Measurements from ENCODE around the gene RAI1.
"Not testable (repeated sequence)": the region's sequence is repeated elsewhere in the genome, so short reads cannot be mapped to it uniquely, and the experiment has no call there.

RAI1 gene, protein sequence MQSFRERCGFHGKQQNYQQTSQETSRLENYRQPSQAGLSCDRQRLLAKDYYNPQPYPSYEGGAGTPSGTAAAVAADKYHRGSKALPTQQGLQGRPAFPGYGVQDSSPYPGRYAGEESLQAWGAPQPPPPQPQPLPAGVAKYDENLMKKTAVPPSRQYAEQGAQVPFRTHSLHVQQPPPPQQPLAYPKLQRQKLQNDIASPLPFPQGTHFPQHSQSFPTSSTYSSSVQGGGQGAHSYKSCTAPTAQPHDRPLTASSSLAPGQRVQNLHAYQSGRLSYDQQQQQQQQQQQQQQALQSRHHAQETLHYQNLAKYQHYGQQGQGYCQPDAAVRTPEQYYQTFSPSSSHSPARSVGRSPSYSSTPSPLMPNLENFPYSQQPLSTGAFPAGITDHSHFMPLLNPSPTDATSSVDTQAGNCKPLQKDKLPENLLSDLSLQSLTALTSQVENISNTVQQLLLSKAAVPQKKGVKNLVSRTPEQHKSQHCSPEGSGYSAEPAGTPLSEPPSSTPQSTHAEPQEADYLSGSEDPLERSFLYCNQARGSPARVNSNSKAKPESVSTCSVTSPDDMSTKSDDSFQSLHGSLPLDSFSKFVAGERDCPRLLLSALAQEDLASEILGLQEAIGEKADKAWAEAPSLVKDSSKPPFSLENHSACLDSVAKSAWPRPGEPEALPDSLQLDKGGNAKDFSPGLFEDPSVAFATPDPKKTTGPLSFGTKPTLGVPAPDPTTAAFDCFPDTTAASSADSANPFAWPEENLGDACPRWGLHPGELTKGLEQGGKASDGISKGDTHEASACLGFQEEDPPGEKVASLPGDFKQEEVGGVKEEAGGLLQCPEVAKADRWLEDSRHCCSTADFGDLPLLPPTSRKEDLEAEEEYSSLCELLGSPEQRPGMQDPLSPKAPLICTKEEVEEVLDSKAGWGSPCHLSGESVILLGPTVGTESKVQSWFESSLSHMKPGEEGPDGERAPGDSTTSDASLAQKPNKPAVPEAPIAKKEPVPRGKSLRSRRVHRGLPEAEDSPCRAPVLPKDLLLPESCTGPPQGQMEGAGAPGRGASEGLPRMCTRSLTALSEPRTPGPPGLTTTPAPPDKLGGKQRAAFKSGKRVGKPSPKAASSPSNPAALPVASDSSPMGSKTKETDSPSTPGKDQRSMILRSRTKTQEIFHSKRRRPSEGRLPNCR (N-terminal part only)

DNA sequence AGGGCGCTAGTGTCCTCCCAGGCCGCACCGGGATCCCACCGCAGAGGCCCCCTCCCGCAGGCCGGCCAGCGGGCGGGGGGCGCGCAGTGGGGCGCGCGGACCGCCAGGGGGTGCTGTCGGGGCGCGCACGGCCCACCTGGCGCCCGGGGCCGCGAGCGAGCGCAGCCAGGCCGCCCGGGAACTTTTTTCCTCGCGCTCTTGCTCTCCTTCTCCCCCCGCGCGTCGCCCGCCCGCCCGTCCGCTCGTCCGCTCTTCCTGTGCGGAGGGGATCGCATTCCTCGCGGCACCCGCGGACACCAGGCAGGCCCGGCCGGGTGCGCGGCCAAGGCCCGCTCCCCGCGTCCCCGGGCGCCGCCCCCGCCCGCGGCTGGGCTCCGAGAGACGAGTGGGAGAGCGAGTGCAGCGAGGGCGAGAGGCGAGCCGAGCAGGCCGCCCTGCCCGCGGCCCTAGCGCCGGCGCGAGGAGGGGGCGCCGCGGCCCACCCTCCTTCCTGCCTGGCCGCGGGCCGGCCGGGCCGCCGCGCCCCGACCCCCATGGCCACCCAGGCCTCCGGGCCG is at the start of gene RAI1:
RAI1 (plus strand) TSS at position 272 of the 557 bp plus-strand sequence. CDS start 111,491 bp downstream, outside the sequence.
- ChIA-PET CTCF (interaction anchor here (0.6 to 2.4 kb wide), 15 partner anchors 11 to 326 kb away, joined by 3 to 8 read pairs (median 4); no protein-coding TSS in a partner anchor), POLR2A (ENCODE audit: low non-redundant PET) (no interaction called here)

GRCh38 chr17:17632690-17633089 is 48.6 kb upstream of the RAI1 start:
- H3K27ac ChIP-seq; POLR2A ChIA-PET (ENCODE audit: low non-redundant PET); DNase-seq (ENCODE audit: low spot score): not testable (repeated sequence)
- CTCF ChIA-PET, result interaction anchor here (0.6 to 1.4 kb wide), 3 partner anchors 8 to 296 kb away, joined by 3 to 4 read pairs (median 3); no protein-coding TSS in a partner anchor

More for the DNA sequence above, at the start of gene RAI1:
- TF ChIP-seq, protein P1, sequence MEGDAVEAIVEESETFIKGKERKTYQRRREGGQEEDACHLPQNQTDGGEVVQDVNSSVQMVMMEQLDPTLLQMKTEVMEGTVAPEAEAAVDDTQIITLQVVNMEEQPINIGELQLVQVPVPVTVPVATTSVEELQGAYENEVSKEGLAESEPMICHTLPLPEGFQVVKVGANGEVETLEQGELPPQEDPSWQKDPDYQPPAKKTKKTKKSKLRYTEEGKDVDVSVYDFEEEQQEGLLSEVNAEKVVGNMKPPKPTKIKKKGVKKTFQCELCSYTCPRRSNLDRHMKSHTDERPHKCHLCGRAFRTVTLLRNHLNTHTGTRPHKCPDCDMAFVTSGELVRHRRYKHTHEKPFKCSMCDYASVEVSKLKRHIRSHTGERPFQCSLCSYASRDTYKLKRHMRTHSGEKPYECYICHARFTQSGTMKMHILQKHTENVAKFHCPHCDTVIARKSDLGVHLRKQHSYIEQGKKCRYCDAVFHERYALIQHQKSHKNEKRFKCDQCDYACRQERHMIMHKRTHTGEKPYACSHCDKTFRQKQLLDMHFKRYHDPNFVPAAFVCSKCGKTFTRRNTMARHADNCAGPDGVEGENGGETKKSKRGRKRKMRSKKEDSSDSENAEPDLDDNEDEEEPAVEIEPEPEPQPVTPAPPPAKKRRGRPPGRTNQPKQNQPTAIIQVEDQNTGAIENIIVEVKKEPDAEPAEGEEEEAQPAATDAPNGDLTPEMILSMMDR (conservative IDR thresholded peaks at IDR 0.05; ENCODE audit: low read depth), result peak; percentile 95
- H3K27ac ChIP-seq, result peak within 1 kb of the TSS; percentile 91
- DNase-seq (ENCODE audit: low spot score), result peak; percentile 66

DNA sequence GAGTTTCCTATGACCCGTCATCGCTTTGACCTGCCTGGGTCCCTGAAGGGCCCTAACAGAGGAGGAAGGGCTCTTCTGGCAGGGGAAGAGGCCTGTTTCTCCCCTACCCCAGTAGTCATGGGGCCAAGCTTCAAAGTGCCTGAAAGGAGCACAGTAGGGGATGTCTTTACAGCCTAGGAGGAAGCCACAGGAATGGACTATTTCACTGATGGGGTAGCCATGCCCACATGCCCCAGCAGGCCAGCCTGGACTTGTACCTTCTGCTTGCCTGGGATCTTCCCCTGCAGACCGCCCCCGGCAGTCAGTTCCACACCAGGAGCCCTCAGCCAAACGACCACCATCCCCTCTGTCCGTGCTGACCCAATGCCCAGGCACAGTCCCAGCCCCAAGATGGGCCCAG is 47.9 kb upstream of the RAI1 start:
- ChIA-PET POLR2A (ENCODE audit: low non-redundant PET) (no interaction called here), CTCF (interaction anchor here (1.2 to 1.4 kb wide), 2 partner anchors 8 to 136 kb away, joined by 3 to 4 read pairs; no protein-coding TSS in a partner anchor)
- TF ChIP-seq, protein P1 (conservative IDR thresholded peaks at IDR 0.05; ENCODE audit: low read depth), result no peak
- no peak overlapping the region for H3K27ac ChIP-seq
- DNase-seq (ENCODE audit: low spot score), result no peak

GRCh38 chr17:17635126-17635525 is 46.1 kb upstream of the RAI1 start:
- TF ChIP-seq, protein P1 (conservative IDR thresholded peaks at IDR 0.05; ENCODE audit: low read depth), result no peak
- DNase-seq (ENCODE audit: low spot score), result no peak
- H3K27ac ChIP-seq, result no peak overlapping the region
- CTCF ChIA-PET, result interaction anchor here (1.1 kb wide), 1 partner anchor 21 kb away, joined by 3 read pairs; no protein-coding TSS in a partner anchor
- POLR2A ChIA-PET (ENCODE audit: low non-redundant PET), result no interaction called here

GRCh38 chr17:17635537-17636271 is 45.6 kb upstream of the RAI1 start:
- CTCF ChIA-PET, result interaction anchor here (0.7 to 1.5 kb wide), 3 partner anchors 23 to 280 kb away, joined by 3 read pairs; no protein-coding TSS in a partner anchor
- H3K27ac ChIP-seq; DNase-seq (ENCODE audit: low spot score); POLR2A ChIA-PET (ENCODE audit: low non-redundant PET): not testable (repeated sequence)

DNA sequence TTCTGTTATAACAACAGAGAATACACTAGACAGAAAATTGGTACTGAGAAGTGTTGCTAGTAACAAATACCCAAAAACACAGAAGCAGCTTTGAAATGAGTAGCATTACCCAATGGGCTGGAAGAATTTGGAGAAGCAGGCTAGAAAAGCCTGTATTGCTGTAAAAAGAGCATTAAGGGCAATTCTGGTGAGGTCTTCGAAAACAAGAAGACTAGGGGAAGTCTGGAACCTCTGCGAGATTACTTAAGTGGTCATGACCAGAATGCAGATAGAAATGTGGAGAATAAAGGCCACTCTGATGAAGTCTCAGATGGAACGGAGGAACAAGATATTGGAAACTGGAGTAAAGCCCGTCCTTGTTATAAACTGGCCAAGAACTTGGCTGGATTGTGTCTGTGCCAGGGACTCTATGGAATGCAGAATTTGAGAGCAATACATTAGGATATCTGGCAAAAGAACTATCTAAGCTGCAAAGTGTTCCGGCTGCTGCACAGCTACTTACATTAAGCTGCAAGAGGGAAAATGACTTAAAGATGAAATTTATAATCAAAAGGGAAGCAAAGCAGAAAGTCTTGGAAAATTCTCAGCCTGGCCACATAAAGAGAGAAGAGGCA is 44.9 kb upstream of the RAI1 start:
- DNase-seq (ENCODE audit: low spot score), result no peak
- H3K27ac ChIP-seq, result no peak overlapping the region
- TF ChIP-seq, protein P1 (conservative IDR thresholded peaks at IDR 0.05; ENCODE audit: low read depth), result no peak
- ChIA-PET POLR2A (ENCODE audit: low non-redundant PET) (no interaction called here), CTCF (interaction anchor here (0.7 to 1.5 kb wide), 3 partner anchors 23 to 281 kb away, joined by 3 read pairs; no protein-coding TSS in a partner anchor)
